PC-3 (cell line): ENCODE results near the gene ADAM15. TPM values are rescaled to one million over a fixed set of nuclear protein-coding genes. Genes with fewer than 3 reads are reported as not detected.
A peak's percentile ranks its signal among the peaks of the same experiment; 100 is the strongest.

Experiments
- ATAC-seq: fragments of 200-7000 bp; cut with Tn5 transposase; 2 replicates; pipeline ENCODE4 v1.9.1; 2020; ENCODE audit warnings: mild to moderate bottlenecking, moderate library complexity
- BruUV-seq: library from RNA; stranded (reverse); fragments of 400-500 nt; replicated peaks from 2 replicates; lab custom pipeline; 2021; lab: Mats Ljungman, UMichigan
- CTCF ChIA-PET: fragments of 300-600 bp; sonication (Branson Sonifier 250); formaldehyde crosslinking; loops from one replicate; lab custom pipeline; 2022; ENCODE audit warnings: antibody characterized with exemption; lab: Charles Lee
- POLR2A ChIA-PET: fragments of 300-600 bp; sonication (Branson Sonifier 250); formaldehyde crosslinking; loops from one replicate; lab custom pipeline; 2022; ENCODE audit warnings: antibody characterized with exemption; ENCODE audit not compliant: unreplicated experiment; lab: Charles Lee
- DNase-seq: peaks from one replicate; pipeline ENCODE4 v3.0.0-alpha.2; 2015
- H2AFZ ChIP-seq: fragments of 300-600 bp; sonication (generic); 2 replicates; pipeline ENCODE4 v1.6.0; 2016; ENCODE audit warnings: antibody characterized with exemption, low read length
- H3F3A ChIP-seq: fragments of 300-600 bp; sonication (generic); one replicate; pipeline ENCODE4 v1.6.0; 2017; ENCODE audit warnings: antibody characterized with exemption, low read length, control low read depth, mild to moderate bottlenecking; ENCODE audit not compliant: unreplicated experiment
- H3K27ac ChIP-seq: fragments of 300-600 bp; sonication (generic); 2 replicates; pipeline ENCODE4 v1.5.1; 2016; ENCODE audit warnings: mild to moderate bottlenecking, low read length
- H3K27me3 ChIP-seq: fragments of 300-600 bp; sonication (generic); 2 replicates; pipeline ENCODE4 v1.6.1; 2016; ENCODE audit warnings: low read length, mixed read lengths
- H3K36me3 ChIP-seq: fragments of 300-600 bp; sonication (generic); 2 replicates; pipeline ENCODE4 v1.6.1; 2016; ENCODE audit warnings: low read depth, mixed run types, low read length, mixed read lengths
- H3K4me1 ChIP-seq: fragments of 300-600 bp; sonication (generic); 2 replicates; pipeline ENCODE4 v1.5.1; 2016; ENCODE audit warnings: low read length; ENCODE audit not compliant: insufficient read depth
- H3K4me2 ChIP-seq: fragments of 300-600 bp; sonication (generic); 2 replicates; pipeline ENCODE4 v1.6.0; 2016; ENCODE audit warnings: low read length
- H3K4me3 ChIP-seq: fragments of 300-600 bp; sonication (generic); 2 replicates; pipeline ENCODE4 v1.5.1; 2016; ENCODE audit warnings: mild to moderate bottlenecking, low read length, mixed read lengths
- H3K79me2 ChIP-seq: fragments of 300-600 bp; sonication (generic); 2 replicates; pipeline ENCODE4 v1.6.1; 2017; ENCODE audit warnings: low read length, mixed read lengths
- H3K9ac ChIP-seq: fragments of 300-600 bp; sonication (generic); 2 replicates; pipeline ENCODE4 v1.6.0; 2016; ENCODE audit warnings: mild to moderate bottlenecking, low read length
- H3K9me2 ChIP-seq: fragments of 300-600 bp; sonication (generic); replicated peaks from 2 replicates; pipeline ENCODE4 v1.6.1; 2016; ENCODE audit warnings: mixed run types, low read length, mixed read lengths
- H3K9me3 ChIP-seq: fragments of 300-600 bp; sonication (generic); 2 replicates; pipeline ENCODE4 v1.6.1; 2016; ENCODE audit warnings: low read length, mixed read lengths
- H4K20me1 ChIP-seq: fragments of 300-600 bp; sonication (generic); 2 replicates; pipeline ENCODE4 v1.6.1; 2016; ENCODE audit warnings: low read length, mixed read lengths
- EZH2 ChIP-seq: fragments of 300-600 bp; sonication (generic); IDR thresholded peaks from one replicate; pipeline ENCODE4 v1.6.1; 2017; ENCODE audit warnings: antibody characterized with exemption, mild to moderate bottlenecking, low read length; ENCODE audit not compliant: unreplicated experiment
- EZH2phosphoT487 ChIP-seq: fragments of 300-600 bp; sonication (generic); IDR thresholded peaks from 2 replicates; pipeline ENCODE4 v1.6.1; 2018; ENCODE audit warnings: mild to moderate bottlenecking, antibody characterized with exemption, low read length, borderline replicate concordance
- intact Hi-C: fragments of 100-400 bp; cut with micrococcal nuclease; formaldehyde crosslinking; loops from 2 replicates; pipeline ENCODE4 v1.9.0; 2023
- total RNA-seq: library from RNA; depleted of rRNA; stranded (reverse); fragments of >200 nt; gene quantifications from 2 replicates; pipeline ENCODE4 v1.2.3, GENCODE V29; 2014
- TF ChIP-seq, protein P1 (sequence below): fragments of 300-600 bp; sonication (generic); conservative IDR thresholded peaks from 2 replicates; pipeline ENCODE4 v1.5.1; 2017; ENCODE audit warnings: antibody characterized with exemption, low read depth, mild to moderate bottlenecking, low read length

The ADAM15 gene
- total RNA-seq, 1 experiment from 2014 or later, result 334 TPM

DNA sequence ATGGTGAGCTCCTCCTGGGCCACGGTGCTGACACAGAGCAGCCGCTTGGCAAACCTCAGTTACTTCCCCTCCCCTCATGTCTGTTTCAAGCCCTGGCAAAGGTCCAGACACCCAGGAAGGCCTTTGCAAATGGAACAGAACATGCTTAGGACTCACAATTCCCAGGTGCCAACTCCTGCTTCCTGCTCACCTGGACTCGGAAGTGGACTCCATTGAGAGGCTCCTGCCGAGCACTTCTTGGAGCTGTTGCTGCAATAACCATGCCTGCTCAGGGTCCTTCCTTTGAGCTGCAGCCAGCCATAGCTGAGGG is 28.2 kb upstream of the ADAM15 start:
- DNase-seq, result peak; percentile 29

DNA sequence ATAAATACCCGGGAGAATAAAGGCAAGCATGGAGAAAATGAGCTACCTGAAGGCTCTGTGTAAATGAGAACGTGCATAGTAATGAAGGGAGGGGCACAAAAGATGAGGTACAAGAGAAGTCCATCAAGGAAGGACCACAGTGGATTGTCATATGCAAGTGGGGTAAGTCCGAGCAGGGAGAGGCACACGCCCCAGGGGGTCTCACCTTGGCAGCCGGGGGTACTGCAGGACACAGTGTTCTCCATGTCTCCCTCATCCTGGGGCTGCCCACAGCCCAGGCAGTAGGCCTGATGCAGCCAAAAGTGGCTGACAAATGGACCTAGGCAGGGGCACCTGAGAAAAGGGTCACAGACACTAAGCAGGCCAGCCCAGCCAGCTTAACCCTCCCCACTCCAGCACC is 27.5 kb upstream of the ADAM15 start:
- H3K27me3 ChIP-seq, result no peaks in the 10 kb centered on the region
- no peaks in the 10 kb centered on the region for H3K36me3 ChIP-seq
- POLR2A ChIA-PET, result no interaction called here
- no peak for ATAC-seq
- H3K4me3 ChIP-seq, result no peak overlapping the region
- TF ChIP-seq EZH2, result no peak
- no peak for TF ChIP-seq EZH2phosphoT487
- TF ChIP-seq, protein P1, sequence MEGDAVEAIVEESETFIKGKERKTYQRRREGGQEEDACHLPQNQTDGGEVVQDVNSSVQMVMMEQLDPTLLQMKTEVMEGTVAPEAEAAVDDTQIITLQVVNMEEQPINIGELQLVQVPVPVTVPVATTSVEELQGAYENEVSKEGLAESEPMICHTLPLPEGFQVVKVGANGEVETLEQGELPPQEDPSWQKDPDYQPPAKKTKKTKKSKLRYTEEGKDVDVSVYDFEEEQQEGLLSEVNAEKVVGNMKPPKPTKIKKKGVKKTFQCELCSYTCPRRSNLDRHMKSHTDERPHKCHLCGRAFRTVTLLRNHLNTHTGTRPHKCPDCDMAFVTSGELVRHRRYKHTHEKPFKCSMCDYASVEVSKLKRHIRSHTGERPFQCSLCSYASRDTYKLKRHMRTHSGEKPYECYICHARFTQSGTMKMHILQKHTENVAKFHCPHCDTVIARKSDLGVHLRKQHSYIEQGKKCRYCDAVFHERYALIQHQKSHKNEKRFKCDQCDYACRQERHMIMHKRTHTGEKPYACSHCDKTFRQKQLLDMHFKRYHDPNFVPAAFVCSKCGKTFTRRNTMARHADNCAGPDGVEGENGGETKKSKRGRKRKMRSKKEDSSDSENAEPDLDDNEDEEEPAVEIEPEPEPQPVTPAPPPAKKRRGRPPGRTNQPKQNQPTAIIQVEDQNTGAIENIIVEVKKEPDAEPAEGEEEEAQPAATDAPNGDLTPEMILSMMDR, result no peak
- no peaks in the 10 kb centered on the region for H3F3A ChIP-seq
- H3K9me2 ChIP-seq, result no peaks in the 10 kb centered on the region
- H3K27ac ChIP-seq, result no peak overlapping the region
- CTCF ChIA-PET, result no interaction called here
- peaks cover 8% of the 10 kb centered on the region for H3K4me1 ChIP-seq
- intact Hi-C loops, result no loop called here
- H2AFZ ChIP-seq, result no peak overlapping the region
- H3K79me2 ChIP-seq, result no peaks in the 10 kb centered on the region
- no peak overlapping the region for H3K9ac ChIP-seq
- no peak overlapping the region for H3K4me2 ChIP-seq
- no peak for DNase-seq
- no peaks in the 10 kb centered on the region for H3K9me3 ChIP-seq
- no peaks in the 10 kb centered on the region for H4K20me1 ChIP-seq
- no TSS peak for BruUV-seq

More for the DNA sequence above, 28.2 kb upstream of the ADAM15 start:
- intact Hi-C loops, result no loop called here
- H2AFZ ChIP-seq, result no peak overlapping the region
- no TSS peak for BruUV-seq
- no peaks in the 10 kb centered on the region for H3K9me3 ChIP-seq
- no peak overlapping the region for H3K4me2 ChIP-seq
- no peaks in the 10 kb centered on the region for H4K20me1 ChIP-seq
- H3K27ac ChIP-seq, result no peak overlapping the region
- TF ChIP-seq EZH2phosphoT487, result no peak
- peaks cover 15% of the 10 kb centered on the region for H3K4me1 ChIP-seq
- H3K9ac ChIP-seq, result no peak overlapping the region
- no peak overlapping the region for H3K4me3 ChIP-seq
- no peak for ATAC-seq
- H3K27me3 ChIP-seq, result no peaks in the 10 kb centered on the region
- no peaks in the 10 kb centered on the region for H3K36me3 ChIP-seq
- no peaks in the 10 kb centered on the region for H3F3A ChIP-seq
- H3K9me2 ChIP-seq, result no peaks in the 10 kb centered on the region
- POLR2A ChIA-PET, result no interaction called here
- H3K79me2 ChIP-seq, result no peaks in the 10 kb centered on the region
- CTCF ChIA-PET, result no interaction called here

DNA sequence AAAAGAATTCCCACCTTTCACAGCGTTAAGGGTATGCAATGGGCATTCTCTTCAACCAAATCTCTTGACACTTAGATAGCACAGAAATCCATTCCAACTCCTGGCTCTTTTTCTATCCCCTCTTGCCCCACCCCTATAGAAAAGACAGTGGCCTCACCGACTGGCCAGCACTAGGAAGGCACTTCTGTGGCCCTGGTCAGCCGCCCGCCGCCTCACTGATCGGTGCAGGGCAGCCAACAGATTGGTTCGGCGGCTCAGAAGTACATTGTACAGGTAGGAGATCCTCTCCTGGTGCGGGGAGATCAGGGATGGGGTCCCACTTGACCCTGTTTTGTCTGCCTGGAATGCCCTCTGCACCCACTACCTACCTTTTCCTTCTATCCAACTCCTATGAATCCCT is 26.8 kb upstream of the ADAM15 start:
- H3K9me3 ChIP-seq, result no peaks in the 10 kb centered on the region
- no peaks in the 10 kb centered on the region for H3K27me3 ChIP-seq
- DNase-seq (no peak), ATAC-seq (no peak)
- no peak overlapping the region for H3K27ac ChIP-seq
- H3K9ac ChIP-seq, result no peak overlapping the region
- no peak overlapping the region for H3K4me3 ChIP-seq
- H3F3A ChIP-seq, result no peaks in the 10 kb centered on the region
- H4K20me1 ChIP-seq, result no peaks in the 10 kb centered on the region
- no peaks in the 10 kb centered on the region for H3K9me2 ChIP-seq
- TF ChIP-seq EZH2 (no peak), EZH2phosphoT487 (no peak)
- TF ChIP-seq, protein P1, result no peak
- no peaks in the 10 kb centered on the region for H3K36me3 ChIP-seq
- intact Hi-C loops, result no loop called here
- CTCF ChIA-PET, result no interaction called here
- H3K79me2 ChIP-seq, result no peaks in the 10 kb centered on the region
- peaks cover 7% of the 10 kb centered on the region for H3K4me1 ChIP-seq
- H3K4me2 ChIP-seq, result no peak overlapping the region
- POLR2A ChIA-PET, result no interaction called here
- H2AFZ ChIP-seq, result no peak overlapping the region
- BruUV-seq, result no TSS peak
